A673 (cell line): ENCODE data around the gene CDH4.

Experiments used
- CTCF ChIP-seq: fragments of 300-800, 200-600 bp; sonication (generic); conservative IDR thresholded peaks from 2 replicates; pipeline ENCODE4 v1.5.1; 2017; ENCODE audit warnings: low read depth, mild to moderate bottlenecking, antibody characterized with exemption, low read length, moderate library complexity, mixed read lengths
- EZH2 ChIP-seq: fragments of 200-600 bp; sonication (generic); IDR thresholded peaks from 2 replicates; pipeline ENCODE4 v1.6.1; 2017; ENCODE audit warnings: borderline replicate concordance, low read depth, mild to moderate bottlenecking, mixed read lengths, antibody characterized with exemption, low read length; ENCODE audit not compliant: poor library complexity, severe bottlenecking

GRCh38 chr20:61582196-61582923 lies 330.3 kb downstream of the CDH4 start:
- TF ChIP-seq CTCF (no peak), EZH2 (no peak)
